A549 treated with dexamethasone at 1 μM for 4 hours (cell line): ENCODE results near the gene HAGHL. TPM values are rescaled to one million over a fixed set of nuclear protein-coding genes. Genes with fewer than 3 reads are reported as not detected.

Experiments used
- total RNA-seq: library from RNA; stranded (reverse); fragments of 200-300 nt; extraction: Qiagen RNA extraction; gene quantifications from 5 replicates; pipeline ENCODE4 v1.2.3, GENCODE V29; 2022

Gene HAGHL, protein sequence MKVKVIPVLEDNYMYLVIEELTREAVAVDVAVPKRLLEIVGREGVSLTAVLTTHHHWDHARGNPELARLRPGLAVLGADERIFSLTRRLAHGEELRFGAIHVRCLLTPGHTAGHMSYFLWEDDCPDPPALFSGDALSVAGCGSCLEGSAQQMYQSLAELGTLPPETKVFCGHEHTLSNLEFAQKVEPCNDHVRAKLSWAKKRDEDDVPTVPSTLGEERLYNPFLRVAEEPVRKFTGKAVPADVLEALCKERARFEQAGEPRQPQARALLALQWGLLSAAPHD
- total RNA-seq, result 15.8 to 17.8 TPM (median 16.5 TPM) in 5 replicates

DNA sequence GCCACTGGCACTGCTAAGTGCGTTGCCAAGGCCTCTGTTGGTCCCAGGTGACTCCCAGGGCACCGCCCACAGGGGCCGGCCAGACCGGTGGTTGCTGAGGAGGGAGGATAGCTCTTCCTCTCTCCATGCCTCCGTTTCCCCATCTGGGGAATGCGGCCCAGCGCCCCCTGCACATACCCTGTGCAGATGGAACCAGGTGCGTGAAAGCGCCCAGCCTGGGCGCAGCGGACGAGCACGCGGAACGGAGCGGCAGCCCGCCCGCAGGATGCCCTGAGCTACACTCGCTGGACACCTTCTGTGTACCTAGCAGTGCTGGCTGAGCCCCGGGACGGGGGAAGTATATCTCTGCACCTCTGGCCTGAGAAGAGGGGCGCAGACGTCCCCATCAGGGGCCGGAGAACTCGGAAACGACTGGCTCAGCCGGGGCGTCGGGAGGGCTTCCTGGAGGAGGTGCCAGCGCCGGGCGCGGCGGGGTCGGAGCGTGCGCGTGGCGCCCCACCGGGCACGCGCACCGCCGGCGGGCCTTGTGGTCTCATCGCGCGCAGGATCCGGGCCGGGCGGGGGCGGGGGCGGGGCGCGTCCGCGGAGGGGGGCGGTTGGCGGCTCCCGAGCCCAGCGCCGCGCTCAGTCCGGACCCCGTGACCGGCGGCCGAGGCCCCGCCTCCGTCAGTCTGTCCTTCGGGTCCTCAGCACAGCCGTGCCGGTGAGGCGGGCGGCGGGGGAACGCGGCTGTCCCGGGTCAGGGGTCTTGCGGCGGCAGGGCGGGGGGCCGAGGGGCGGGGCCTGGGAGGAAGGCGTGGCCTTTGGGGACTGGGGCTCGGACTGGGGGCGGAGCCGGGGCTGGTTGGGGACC lies at the start of gene HAGHL, which contains the start of gene CCDC78:
Gene HAGHL, plus strand, starts transcription at position 669 of the 853 bp plus-strand sequence. CDS start 404 bp downstream, outside the sequence.
Gene CCDC78, minus strand, starts transcription at position 6 of the 853 bp plus-strand sequence. CDS start 76 bp downstream, outside the sequence.

GRCh38 chr16:679814-680624 lies 46.9 kb upstream of the HAGHL start, which contains the start of gene STUB1:
STUB1 (plus strand) TSS chr16:680410; CDS start chr16:680526, 116 bp downstream.

DNA sequence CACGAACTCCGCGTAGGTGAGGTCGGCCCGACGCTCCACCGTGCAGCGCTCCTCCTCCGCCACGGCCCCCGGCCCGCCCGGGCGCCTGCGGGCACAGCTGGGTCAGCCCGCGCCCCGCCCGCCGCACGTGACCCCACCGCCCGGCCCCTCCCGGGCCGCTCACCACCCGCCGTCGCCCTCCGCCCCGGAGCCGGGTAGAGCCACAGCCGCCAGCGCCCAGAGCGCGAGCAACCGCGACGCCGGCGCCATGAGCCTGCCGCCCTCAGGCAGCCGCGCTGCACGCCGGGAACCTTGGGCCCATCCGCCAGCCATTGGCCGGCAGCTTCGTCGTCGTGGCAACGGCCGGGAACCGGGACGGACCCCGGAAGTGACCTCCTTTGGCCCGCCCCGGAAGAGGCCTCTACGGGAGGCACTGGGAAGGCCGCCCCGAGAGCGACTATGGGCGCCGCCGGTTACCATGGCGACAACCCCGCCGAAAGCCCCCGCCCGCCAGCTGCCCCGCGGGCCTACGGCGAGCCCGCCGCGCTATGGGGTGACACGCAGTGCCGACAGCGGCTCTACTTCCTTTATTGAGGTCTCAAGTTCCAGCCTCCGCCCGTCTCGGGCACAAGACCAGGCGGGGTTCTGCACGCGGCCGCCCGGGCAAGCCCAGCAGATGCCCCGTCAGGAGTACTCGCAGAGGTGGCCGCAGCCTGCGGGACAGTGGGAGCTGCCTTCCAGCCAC lies 42.7 kb upstream of the HAGHL start, which contains the start of gene JMJD8:
Gene JMJD8, minus strand, starts transcription at position 264 of the 724 bp plus-strand sequence. Its CDS starts 15 bp downstream, at position 249.

GRCh38 chr16:705431-706188 lies 21.3 kb upstream of the HAGHL start, which contains the start of gene FBXL16:
FBXL16 (minus strand) TSS chr16:705801; CDS start chr16:697405, 8,396 bp downstream.

DNA sequence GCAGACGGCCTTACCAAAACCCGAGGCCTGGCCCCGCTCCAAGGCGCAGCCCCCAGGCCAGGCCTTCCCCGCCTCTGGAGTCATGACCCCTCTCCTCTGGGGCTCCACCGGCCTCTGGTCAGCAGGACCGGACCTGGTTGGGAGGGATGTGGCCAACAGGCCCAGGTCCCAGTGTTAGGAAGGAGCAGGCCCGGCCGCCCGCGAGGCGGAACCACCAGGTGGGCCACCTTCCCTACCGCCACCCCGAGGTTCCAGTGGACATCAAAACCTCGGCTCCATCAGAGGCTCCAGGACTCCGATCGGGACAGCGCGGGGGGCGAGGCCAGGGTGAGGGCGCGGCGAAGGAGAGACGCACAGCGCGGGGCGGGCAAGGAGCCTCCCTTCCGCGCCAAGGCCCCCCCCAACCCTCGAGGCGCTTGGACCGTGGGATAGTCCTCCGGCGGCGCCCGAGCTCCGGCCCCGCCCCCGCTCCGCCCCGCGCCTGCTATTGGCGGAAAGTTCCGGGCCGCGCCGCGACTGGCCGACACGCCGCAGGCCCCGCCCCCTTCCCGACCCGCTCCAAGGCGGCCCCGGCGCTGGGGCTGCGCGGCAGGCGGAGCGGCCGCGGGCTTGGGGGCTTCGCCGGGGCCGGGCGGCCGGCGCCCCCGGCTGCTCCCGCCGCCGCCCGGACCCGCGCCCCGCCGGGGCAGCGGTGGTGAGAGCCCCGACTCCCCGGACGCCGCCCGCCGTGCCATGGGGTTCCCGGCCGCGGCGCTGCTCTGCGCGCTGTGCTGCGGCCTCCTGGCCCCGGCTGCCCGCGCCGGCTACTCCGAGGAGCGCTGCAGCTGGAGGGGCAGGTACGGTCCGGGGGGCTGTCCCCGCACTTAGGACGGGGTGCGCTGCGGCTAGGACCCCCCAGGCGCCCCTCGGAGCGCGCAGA lies 12.1 kb upstream of the HAGHL start, which contains the start of gene METRN:
Gene METRN, plus strand, starts transcription at position 561 of the 919 bp plus-strand sequence. Its CDS starts 172 bp downstream, at position 733.

DNA sequence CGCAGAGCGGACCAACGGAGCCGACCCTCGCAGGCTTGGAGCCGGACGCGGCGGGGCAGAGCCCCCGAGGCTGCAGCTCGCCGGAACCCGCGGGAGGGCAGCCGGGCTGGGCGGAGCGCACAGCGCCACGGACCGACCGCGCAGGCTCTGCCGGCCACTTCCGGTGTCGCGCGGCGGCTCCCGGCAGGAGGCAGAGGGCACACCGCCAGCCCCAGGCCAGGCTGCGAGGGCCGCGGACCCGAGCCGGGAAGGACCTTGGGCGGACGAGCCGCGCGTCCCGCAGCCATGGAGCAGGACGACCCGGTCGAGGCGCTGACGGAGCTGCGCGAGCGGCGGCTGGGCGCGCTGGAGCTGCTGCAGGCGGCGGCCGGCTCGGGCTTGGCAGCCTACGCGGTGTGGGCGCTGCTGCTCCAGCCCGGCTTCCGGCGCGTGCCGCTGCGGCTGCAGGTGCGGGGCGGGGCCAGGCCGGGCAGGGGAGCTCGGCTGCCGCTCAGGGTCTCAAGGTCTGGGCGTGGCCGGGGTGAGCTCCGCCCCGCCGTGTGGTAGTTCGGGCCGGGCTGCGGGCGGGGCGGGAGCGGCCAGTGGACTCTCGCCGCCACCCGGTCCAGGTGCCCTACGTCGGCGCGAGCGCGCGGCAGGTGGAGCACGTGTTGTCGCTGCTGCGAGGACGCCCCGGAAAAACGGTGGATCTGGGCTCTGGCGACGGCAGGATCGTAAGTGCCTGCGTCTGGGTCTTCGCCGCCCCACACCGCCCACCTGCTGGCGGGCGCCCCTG lies 5.7 kb upstream of the HAGHL start, which contains the start of gene ANTKMT:
Gene ANTKMT, plus strand, starts transcription at position 157 of the 775 bp plus-strand sequence. Its CDS starts 129 bp downstream, at position 286.

GRCh38 chr16:740764-741505 lies 14.0 kb downstream of the HAGHL start, which contains the start of gene CIAO3:
CIAO3 (minus strand) TSS chr16:740997; CDS start chr16:740985, 12 bp downstream.

GRCh38 chr16:760545-761343 lies 33.8 kb downstream of the HAGHL start, which contains the start of gene MSLN:
MSLN (plus strand) TSS chr16:760734; CDS start chr16:762681, 1,947 bp downstream.

Other genes starting within 250 kb of the HAGHL start
- 34.5 to 76.4 TPM (median 71.6 TPM) in 5 replicates for gene CAPN15, start 199.4 kb upstream of the HAGHL start, total RNA-seq
- gene PRR35, start 166.7 kb upstream of the HAGHL start, total RNA-seq, result 0.11 to 0.19 TPM (median 0.15 TPM) in 5 replicates
- gene NHLRC4, start 160.1 kb upstream of the HAGHL start, total RNA-seq, result 0.14 to 0.26 TPM (median 0.21 TPM) in 5 replicates
- 24.2 to 41.4 TPM (median 35.5 TPM) in 5 replicates for gene PIGQ, start 157.1 kb upstream of the HAGHL start, total RNA-seq
- 10.2 to 18.4 TPM (median 18.1 TPM) in 5 replicates for gene RAB40C, start 137.0 kb upstream of the HAGHL start, total RNA-seq
- 0.07 to 0.25 TPM (median 0.18 TPM) in 5 replicates for gene WFIKKN1, start 96.1 kb upstream of the HAGHL start, total RNA-seq
- gene METTL26, start 90.8 kb upstream of the HAGHL start, total RNA-seq, result 83.7 to 131 TPM (median 124 TPM) in 5 replicates
- 16.4 to 33.0 TPM (median 29.6 TPM) in 5 replicates for gene MCRIP2, start 85.3 kb upstream of the HAGHL start, total RNA-seq
- gene WDR90, start 77.7 kb upstream of the HAGHL start, total RNA-seq, result 11.8 to 23.4 TPM (median 22.3 TPM) in 5 replicates
- 48.3 to 98.6 TPM (median 83.1 TPM) in 5 replicates for gene RHOT2, start 59.0 kb upstream of the HAGHL start, total RNA-seq
- 0.26 to 1.6 TPM (median 1.2 TPM) in 5 replicates for gene RHBDL1, start 51.4 kb upstream of the HAGHL start, total RNA-seq
- 84.0 to 122 TPM (median 114 TPM) in 5 replicates for gene STUB1, start 46.7 kb upstream of the HAGHL start, total RNA-seq
- gene JMJD8, start 42.8 kb upstream of the HAGHL start, total RNA-seq, result 63.2 to 85.2 TPM (median 82.5 TPM) in 5 replicates
- 3.7 to 6.8 TPM (median 5.6 TPM) in 5 replicates for gene WDR24, start 36.7 kb upstream of the HAGHL start, total RNA-seq
- gene FBXL16, start 21.3 kb upstream of the HAGHL start, total RNA-seq, result 8.5 to 16.2 TPM (median 15.7 TPM) in 5 replicates
- 88.0 to 175 TPM (median 171 TPM) in 5 replicates for gene METRN, start 12.0 kb upstream of the HAGHL start, total RNA-seq
- gene ANTKMT, start 6.0 kb upstream of the HAGHL start, total RNA-seq, result 31.1 to 53.1 TPM (median 45.4 TPM) in 5 replicates
- gene CCDC78, start 663 bp upstream of the HAGHL start, total RNA-seq, result 2.9 to 6.2 TPM (median 4.9 TPM) in 5 replicates
- 21.1 to 29.7 TPM (median 29.0 TPM) in 5 replicates for gene CIAO3, start 13.9 kb downstream of the HAGHL start, total RNA-seq
- gene MSLN, start 33.6 kb downstream of the HAGHL start, total RNA-seq, result 2.2 to 4.3 TPM (median 2.8 TPM) in 5 replicates
- 32.4 to 56.2 TPM (median 53.1 TPM) in 5 replicates for gene RPUSD1, start 61.3 kb downstream of the HAGHL start, total RNA-seq
- 12.2 to 27.2 TPM (median 21.9 TPM) in 5 replicates for gene CHTF18, start 61.5 kb downstream of the HAGHL start, total RNA-seq
- gene GNG13, start 73.6 kb downstream of the HAGHL start, total RNA-seq, result not detected in 5 replicates
- gene LMF1, start 243.9 kb downstream of the HAGHL start, total RNA-seq, result 7.9 to 11.2 TPM (median 9.2 TPM) in 5 replicates